Right kidney (tissue), 1 donor: ENCODE results near the gene POLR3E.
"Not testable (repeated sequence)": the region's sequence is repeated elsewhere in the genome, so short reads cannot be mapped to it uniquely, and the experiment has no call there.

Experiments used
- DNase-seq: peaks from one replicate; pipeline ENCODE4 v3.0.0-alpha.2; 2016

Gene POLR3E

GRCh38 chr16:22364241-22364640 is 67.0 kb downstream of the POLR3E start:
- no peak for DNase-seq

DNA sequence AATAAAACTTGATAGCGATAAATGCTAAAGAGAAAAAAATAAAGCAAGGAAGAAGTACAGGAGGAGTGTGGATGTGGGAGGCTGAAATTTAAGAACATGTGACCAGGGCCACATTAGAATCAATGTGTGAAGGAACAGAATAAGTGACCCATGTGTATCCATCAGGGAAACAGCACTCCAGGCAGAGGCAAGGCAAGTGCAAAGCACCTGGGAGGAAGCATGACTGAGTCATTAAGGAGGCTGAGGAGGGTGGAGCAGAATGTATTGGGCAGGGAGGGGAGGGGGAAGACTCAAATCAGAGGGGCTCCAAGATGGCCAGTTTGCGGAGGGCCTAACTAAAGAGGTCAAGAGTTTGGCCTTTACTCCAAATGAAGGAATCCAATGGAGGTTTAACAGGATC is 69.2 kb downstream of the POLR3E start:
- no peak for DNase-seq

DNA sequence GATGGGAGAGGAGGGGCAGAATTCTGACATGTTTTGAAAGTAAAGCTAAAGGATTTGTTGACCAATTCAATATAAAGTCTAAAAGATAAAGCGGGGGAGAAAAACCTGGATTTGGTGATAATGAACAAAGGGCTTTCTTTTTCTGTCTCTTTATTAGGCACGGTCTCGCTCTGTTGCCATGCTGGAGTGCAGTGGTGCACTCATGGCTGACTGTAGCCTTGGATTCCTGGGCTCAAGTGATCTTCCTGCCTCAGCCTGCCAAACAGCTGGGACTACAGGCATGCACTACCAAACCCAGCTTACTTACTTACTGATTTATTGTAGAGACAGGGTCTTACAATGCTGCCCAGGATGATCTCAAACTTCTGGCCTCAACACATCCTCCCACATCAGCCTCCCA is 69.7 kb downstream of the POLR3E start:
- DNase-seq = no peak

GRCh38 chr16:22368200-22368826 is 71.1 kb downstream of the POLR3E start:
- DNase-seq = not testable (repeated sequence)

DNA sequence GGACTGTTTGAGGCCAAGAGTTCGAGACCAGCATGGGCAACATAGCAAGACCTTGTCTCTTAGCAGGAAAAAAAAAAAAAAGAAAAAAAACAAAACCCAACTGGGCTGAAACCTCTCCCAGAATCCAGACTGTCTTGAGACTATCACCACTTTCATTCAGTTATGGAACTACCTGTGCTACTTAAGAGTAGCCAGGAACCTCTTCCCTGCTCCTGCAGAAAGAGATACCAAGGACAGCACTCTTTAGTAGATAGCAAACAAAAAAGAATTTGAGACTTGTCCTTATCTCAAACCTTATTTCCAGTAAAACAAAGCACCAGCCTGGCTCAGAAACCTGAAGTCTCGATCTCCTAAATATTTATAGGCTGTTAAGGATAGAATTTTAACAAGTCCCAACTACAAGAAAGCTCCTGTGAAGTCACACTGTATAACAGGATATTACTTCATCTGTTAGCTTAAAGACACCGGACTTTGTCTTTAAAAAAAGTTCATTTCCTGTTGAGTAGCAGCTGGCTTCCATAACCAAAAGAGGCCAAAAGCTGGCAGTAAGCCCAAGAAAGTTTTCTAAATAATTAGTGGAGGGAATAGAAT is 72.1 kb downstream of the POLR3E start:
- DNase-seq = no peak

DNA sequence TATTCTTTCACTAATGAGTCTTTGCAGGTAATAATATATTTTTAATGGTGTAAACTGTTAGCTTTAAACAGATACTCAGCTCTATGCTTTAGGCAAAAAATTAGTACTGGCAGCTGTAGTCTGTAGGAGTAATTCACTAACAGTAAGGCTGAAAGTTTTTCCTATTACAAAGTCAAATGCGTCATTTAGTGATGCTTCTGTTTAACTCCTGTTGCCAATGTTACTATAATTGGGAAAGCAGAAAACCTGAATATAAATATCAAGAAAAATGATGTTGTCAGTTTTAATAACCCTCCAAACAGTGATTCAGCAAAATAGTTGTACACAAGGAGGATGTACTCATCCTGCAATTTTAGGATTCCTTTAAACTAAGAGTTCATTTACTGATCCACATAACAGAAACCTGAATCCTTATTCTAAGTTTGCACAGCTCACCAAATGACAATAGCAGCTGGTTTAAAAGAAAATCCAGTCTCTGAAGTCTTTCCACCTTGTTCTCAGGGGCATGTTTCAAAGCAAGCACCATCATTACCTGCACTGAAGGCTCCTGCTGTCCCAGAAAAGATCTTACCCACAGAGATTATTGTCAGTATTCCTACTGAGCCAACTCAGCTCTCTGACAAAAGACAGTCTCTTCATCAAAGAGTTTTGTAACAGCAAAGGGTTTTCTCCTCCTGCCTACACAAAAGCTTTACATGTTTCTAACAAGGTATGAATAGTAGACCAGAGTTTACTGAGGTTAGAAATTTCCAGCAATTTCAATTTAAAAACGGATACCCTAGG is 73.0 kb downstream of the POLR3E start:
- no peak for DNase-seq

GRCh38 chr16:22372882-22373661 is 75.9 kb downstream of the POLR3E start:
- no peak for DNase-seq

GRCh38 chr16:22373662-22374310 is 76.6 kb downstream of the POLR3E start:
- peak; percentile 90 for DNase-seq

- peak; percentile 95 for DNase-seq
These were observed 77.3 kb downstream of the POLR3E start, which contains the start of gene CDR2 for GRCh38 chr16:22374311-22375116. Gene CDR2 (minus strand): TSS chr16:22374619. CDS start chr16:22374309, 310 bp downstream.

- no peak for DNase-seq
These were observed 78.1 kb downstream of the POLR3E start for GRCh38 chr16:22375117-22375962.

- no peak for DNase-seq
These were observed 78.9 kb downstream of the POLR3E start for GRCh38 chr16:22375963-22376640.

DNA sequence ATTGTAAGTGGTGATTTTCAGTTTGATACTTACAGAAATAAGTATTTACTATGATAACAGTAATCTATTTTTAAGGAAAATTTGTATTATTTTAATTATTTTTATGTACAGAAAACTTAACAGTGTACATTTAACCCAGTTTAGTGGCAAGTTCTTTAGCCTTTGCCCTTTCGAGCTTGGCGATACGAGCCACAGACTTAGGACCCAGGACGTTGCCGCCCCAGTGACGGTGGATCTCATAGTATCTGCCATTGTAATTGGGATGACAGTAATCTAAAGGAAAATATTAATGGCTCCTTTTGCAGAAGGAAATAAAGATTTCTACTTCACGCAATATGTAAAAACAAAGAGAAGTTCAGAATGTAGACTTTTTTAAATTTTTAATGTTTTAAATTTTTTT is 82.4 kb downstream of the POLR3E start:
- no peak for DNase-seq

GRCh38 chr16:22380529-22380928 is 83.3 kb downstream of the POLR3E start:
- no peak for DNase-seq

DNA sequence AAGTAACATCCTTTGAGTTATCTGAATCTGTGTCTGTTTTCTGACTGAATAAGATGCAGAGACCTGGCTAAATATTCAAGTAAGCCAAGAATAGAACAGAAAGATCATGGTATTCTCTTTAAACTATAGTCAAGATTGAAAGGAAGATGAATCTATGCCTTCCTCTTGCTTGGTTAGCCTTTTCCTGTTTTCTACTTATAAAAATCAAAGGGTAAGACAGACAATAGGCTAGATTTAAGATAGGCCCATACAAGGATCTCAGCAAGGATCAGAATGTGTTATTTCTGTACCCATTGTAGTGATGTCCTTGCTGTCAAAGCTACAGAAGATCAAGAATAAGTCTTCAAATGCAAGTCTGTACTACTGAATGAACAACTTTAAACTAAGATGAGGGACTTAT is 84.2 kb downstream of the POLR3E start:
- no peak for DNase-seq

GRCh38 chr16:22383827-22384226 is 86.6 kb downstream of the POLR3E start:
- DNase-seq = no peak
